WTC11 (cell line): ENCODE data around the gene IFIT5. TPM values are rescaled to one million over a fixed set of nuclear protein-coding genes. Genes with fewer than 3 reads are reported as not detected.

Experiments
- ATAC-seq: fragments of 200-7000 bp; cut with Tn5 transposase; 2 replicates; pipeline ENCODE4 v1.10.0; 2021; ENCODE audit warnings: mild to moderate bottlenecking, moderate library complexity
- CTCF ChIA-PET: fragments of 300-600 bp; sonication (Branson Sonifier 250); formaldehyde crosslinking; loops from one replicate; lab custom pipeline; 2021; ENCODE audit warnings: antibody characterized with exemption; lab: Charles Lee
- POLR2A ChIA-PET: fragments of 350-600 bp; sonication (Branson Sonifier 250); formaldehyde crosslinking; loops from one replicate; lab custom pipeline; 2021; ENCODE audit warnings: antibody characterized with exemption; lab: Charles Lee
- DNase-seq: peaks from one replicate; pipeline ENCODE4 v3.0.0; 2021; ENCODE audit warnings: low spot score
- H3K27ac Mint-ChIP-seq: 2 replicates; pipeline ENCODE4 v1.8.0; 2021; ENCODE audit warnings: mixed read lengths
- H3K27me3 Mint-ChIP-seq: 2 replicates; pipeline ENCODE4 v1.8.0; 2021; ENCODE audit warnings: low read depth, mild to moderate bottlenecking, moderate library complexity, mixed read lengths
- H3K36me3 Mint-ChIP-seq: 2 replicates; pipeline ENCODE4 v1.8.0; 2021; ENCODE audit warnings: mixed read lengths
- H3K4me1 Mint-ChIP-seq: 2 replicates; pipeline ENCODE4 v1.8.0; 2022; ENCODE audit warnings: mixed read lengths
- H3K4me3 Mint-ChIP-seq: 2 replicates; pipeline ENCODE4 v1.8.0; 2021; ENCODE audit warnings: mild to moderate bottlenecking, moderate library complexity, mixed read lengths
- H3K9me3 Mint-ChIP-seq: 2 replicates; pipeline ENCODE4 v1.8.0; 2021; ENCODE audit warnings: mixed read lengths
- ATF1 ChIP-seq: sonication (generic); formaldehyde crosslinking; IDR thresholded peaks from 2 replicates; pipeline ENCODE4 v1.8.1; 2023; ENCODE audit warnings: mild to moderate bottlenecking, moderate library complexity, missing genetic modification reagents
- ESRRA ChIP-seq: sonication (generic); formaldehyde crosslinking; IDR thresholded peaks from 2 replicates; pipeline ENCODE4 v1.8.1; 2022; ENCODE audit warnings: mild to moderate bottlenecking, missing genetic modification reagents, borderline replicate concordance
- MYBL2 ChIP-seq: sonication (generic); formaldehyde crosslinking; IDR thresholded peaks from 2 replicates; pipeline ENCODE4 v1.8.1; 2023; ENCODE audit warnings: mild to moderate bottlenecking, moderate library complexity, missing genetic modification reagents
- NFATC4 ChIP-seq: fragments of 250-450 bp; sonication (Bioruptor Pico); IDR thresholded peaks from 2 replicates; pipeline ENCODE4 v1.9.0; 2021; ENCODE audit warnings: mild to moderate bottlenecking
- NR1H2 ChIP-seq: sonication (generic); formaldehyde crosslinking; IDR thresholded peaks from 2 replicates; pipeline ENCODE4 v1.9.0; 2021; ENCODE audit warnings: mild to moderate bottlenecking, moderate library complexity, missing genetic modification reagents
- RORB ChIP-seq: fragments of 250-450 bp; sonication (Bioruptor Pico); IDR thresholded peaks from 2 replicates; pipeline ENCODE4 v1.9.0; 2021; ENCODE audit warnings: mild to moderate bottlenecking
- SMAD3 ChIP-seq: sonication (generic); formaldehyde crosslinking; IDR thresholded peaks from 2 replicates; pipeline ENCODE4 v1.8.0; 2022; ENCODE audit warnings: missing genetic modification reagents, mild to moderate bottlenecking, borderline replicate concordance
- SMAD4 ChIP-seq: sonication (generic); formaldehyde crosslinking; IDR thresholded peaks from 2 replicates; pipeline ENCODE4 v1.8.0; 2022; ENCODE audit warnings: mild to moderate bottlenecking, missing genetic modification reagents
- TCF7 ChIP-seq: sonication (generic); formaldehyde crosslinking; IDR thresholded peaks from 2 replicates; pipeline ENCODE4 v1.8.0; 2022; ENCODE audit warnings: mild to moderate bottlenecking, low read depth, missing genetic modification reagents, moderate library complexity
- ZBTB21 ChIP-seq: sonication (generic); formaldehyde crosslinking; IDR thresholded peaks from 2 replicates; pipeline ENCODE4 v1.8.1; 2023; ENCODE audit warnings: mild to moderate bottlenecking, missing genetic modification reagents, borderline replicate concordance
- ZNF317 ChIP-seq: sonication (generic); formaldehyde crosslinking; IDR thresholded peaks from 2 replicates; pipeline ENCODE4 v1.8.1; 2023; ENCODE audit warnings: low read depth, mild to moderate bottlenecking, moderate library complexity, missing genetic modification reagents, borderline replicate concordance
- ZNF423 ChIP-seq: fragments of 250-450 bp; sonication (Bioruptor Pico); IDR thresholded peaks from 2 replicates; pipeline ENCODE4 v2.1.2; 2022; ENCODE audit warnings: mild to moderate bottlenecking, moderate library complexity
- total RNA-seq: library from RNA; stranded (reverse); gene quantifications from 3 replicates; pipeline ENCODE4 v1.2.3, GENCODE V29; 2021
- TF ChIP-seq, protein P1 (sequence below): sonication (generic); formaldehyde crosslinking; IDR thresholded peaks from 2 replicates; pipeline ENCODE4 v1.8.1; 2022; ENCODE audit warnings: missing genetic modification reagents, borderline replicate concordance
- TF ChIP-seq, protein P2 (sequence below): sonication (generic); formaldehyde crosslinking; IDR thresholded peaks from 2 replicates; pipeline ENCODE4 v1.8.1; 2023; ENCODE audit warnings: mild to moderate bottlenecking, missing genetic modification reagents
- TF ChIP-seq, protein P3 (sequence below): sonication (generic); formaldehyde crosslinking; IDR thresholded peaks from 2 replicates; pipeline ENCODE4 v1.8.1; 2022; ENCODE audit warnings: low read depth, mild to moderate bottlenecking, moderate library complexity, missing genetic modification reagents, borderline replicate concordance
- TF ChIP-seq, protein P4 (sequence below): sonication (generic); formaldehyde crosslinking; IDR thresholded peaks from 2 replicates; pipeline ENCODE4 v1.8.0; 2022; ENCODE audit warnings: mild to moderate bottlenecking, missing genetic modification reagents
- TF ChIP-seq, protein P5 (sequence below): fragments of 250-450 bp; sonication (Bioruptor Pico); IDR thresholded peaks from 2 replicates; pipeline ENCODE4 v1.9.0; 2021; ENCODE audit warnings: mild to moderate bottlenecking
- TF ChIP-seq, protein P6 (sequence below): fragments of 250-450 bp; sonication (Bioruptor Pico); IDR thresholded peaks from 2 replicates; pipeline ENCODE4 v1.9.0; 2021; ENCODE audit warnings: mild to moderate bottlenecking
- TF ChIP-seq, protein P7 (sequence below): sonication (generic); formaldehyde crosslinking; IDR thresholded peaks from 2 replicates; pipeline ENCODE4 v1.8.0; 2022; ENCODE audit warnings: mild to moderate bottlenecking, missing genetic modification reagents
- TF ChIP-seq, protein P8 (sequence below): sonication (generic); formaldehyde crosslinking; IDR thresholded peaks from 2 replicates; pipeline ENCODE4 v1.8.1; 2022; ENCODE audit warnings: low read depth, missing genetic modification reagents, borderline replicate concordance
- TF ChIP-seq, protein P9 (sequence below): fragments of 200-600 bp; IDR thresholded peaks from 2 replicates; pipeline ENCODE4 v1.8.0; 2022; ENCODE audit warnings: antibody characterized with exemption

Gene IFIT5
- total RNA-seq, 1 experiment from 2014 or later = 2.0 TPM

DNA sequence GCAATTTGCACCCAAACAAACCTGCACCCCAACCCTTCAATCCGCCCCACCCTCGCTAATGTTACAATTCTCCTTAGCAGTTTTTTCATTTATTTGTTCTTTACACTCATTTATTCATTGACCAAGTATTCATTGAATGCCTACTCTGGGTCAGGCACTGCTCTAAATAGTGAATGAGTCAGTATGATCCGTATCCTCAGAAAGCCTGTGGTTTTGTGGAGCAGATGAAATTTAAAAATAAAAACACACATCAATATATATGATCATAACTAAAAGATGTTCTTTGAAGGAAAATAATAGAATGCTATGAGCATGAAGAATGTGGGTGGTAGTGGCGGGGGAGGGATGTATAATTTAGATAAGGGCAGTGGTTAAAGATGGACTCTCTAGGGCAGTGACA is 13.3 kb downstream of the IFIT5 start (continued):
- TF ChIP-seq, protein P1, sequence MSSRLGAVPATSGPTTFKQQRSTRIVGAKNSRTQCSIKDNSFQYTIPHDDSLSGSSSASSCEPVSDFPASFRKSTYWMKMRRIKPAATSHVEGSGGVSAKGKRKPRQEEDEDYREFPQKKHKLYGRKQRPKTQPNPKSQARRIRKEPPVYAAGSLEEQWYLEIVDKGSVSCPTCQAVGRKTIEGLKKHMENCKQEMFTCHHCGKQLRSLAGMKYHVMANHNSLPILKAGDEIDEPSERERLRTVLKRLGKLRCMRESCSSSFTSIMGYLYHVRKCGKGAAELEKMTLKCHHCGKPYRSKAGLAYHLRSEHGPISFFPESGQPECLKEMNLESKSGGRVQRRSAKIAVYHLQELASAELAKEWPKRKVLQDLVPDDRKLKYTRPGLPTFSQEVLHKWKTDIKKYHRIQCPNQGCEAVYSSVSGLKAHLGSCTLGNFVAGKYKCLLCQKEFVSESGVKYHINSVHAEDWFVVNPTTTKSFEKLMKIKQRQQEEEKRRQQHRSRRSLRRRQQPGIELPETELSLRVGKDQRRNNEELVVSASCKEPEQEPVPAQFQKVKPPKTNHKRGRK (CRISPR knock-in tag) = no peak
- TF ChIP-seq, protein P2, sequence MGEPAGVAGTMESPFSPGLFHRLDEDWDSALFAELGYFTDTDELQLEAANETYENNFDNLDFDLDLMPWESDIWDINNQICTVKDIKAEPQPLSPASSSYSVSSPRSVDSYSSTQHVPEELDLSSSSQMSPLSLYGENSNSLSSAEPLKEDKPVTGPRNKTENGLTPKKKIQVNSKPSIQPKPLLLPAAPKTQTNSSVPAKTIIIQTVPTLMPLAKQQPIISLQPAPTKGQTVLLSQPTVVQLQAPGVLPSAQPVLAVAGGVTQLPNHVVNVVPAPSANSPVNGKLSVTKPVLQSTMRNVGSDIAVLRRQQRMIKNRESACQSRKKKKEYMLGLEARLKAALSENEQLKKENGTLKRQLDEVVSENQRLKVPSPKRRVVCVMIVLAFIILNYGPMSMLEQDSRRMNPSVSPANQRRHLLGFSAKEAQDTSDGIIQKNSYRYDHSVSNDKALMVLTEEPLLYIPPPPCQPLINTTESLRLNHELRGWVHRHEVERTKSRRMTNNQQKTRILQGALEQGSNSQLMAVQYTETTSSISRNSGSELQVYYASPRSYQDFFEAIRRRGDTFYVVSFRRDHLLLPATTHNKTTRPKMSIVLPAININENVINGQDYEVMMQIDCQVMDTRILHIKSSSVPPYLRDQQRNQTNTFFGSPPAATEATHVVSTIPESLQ (CRISPR knock-in tag) = no peak
- TF ChIP-seq ZNF423 (CRISPR knock-in tag) = no peak
- no peak for TF ChIP-seq TCF7 (CRISPR knock-in tag)
- TF ChIP-seq ATF1 = no peak
- TF ChIP-seq, protein P3, sequence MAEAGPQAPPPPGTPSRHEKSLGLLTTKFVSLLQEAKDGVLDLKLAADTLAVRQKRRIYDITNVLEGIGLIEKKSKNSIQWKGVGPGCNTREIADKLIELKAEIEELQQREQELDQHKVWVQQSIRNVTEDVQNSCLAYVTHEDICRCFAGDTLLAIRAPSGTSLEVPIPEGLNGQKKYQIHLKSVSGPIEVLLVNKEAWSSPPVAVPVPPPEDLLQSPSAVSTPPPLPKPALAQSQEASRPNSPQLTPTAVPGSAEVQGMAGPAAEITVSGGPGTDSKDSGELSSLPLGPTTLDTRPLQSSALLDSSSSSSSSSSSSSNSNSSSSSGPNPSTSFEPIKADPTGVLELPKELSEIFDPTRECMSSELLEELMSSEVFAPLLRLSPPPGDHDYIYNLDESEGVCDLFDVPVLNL (CRISPR knock-in tag) = no peak
- no peak for TF ChIP-seq MYBL2 (CRISPR knock-in tag)
- TF ChIP-seq, protein P4, sequence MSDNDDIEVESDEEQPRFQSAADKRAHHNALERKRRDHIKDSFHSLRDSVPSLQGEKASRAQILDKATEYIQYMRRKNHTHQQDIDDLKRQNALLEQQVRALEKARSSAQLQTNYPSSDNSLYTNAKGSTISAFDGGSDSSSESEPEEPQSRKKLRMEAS (CRISPR knock-in tag) = no peak
- TF ChIP-seq, all 79 proteins: peak for 0

DNA sequence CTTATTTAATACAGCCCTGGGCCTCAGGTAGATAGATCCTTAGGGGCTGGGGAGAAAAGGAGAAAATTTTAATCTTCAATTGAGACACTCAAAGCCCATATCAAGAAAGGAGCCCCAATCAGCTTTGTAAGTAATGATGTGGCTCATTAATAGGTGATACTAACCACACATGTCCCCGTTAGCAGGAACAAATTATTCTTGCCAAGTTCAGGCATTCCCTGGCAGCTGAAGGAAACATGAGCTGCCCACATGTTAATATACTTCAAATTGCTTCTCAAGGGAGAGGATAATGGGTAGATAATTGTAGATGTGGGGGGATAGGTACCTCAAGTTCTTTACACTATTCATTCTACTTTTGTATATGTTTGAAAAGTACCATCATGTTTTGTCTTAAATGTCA is 14.5 kb downstream of the IFIT5 start:
- H3K9me3 Mint-ChIP-seq = no peaks in the 10 kb centered on the region
- ATAC-seq (no peak), DNase-seq (no peak)
- POLR2A ChIA-PET = no interaction called here
- peaks cover 55% of the 10 kb centered on the region for H3K4me1 Mint-ChIP-seq
- H3K27ac Mint-ChIP-seq = no peak overlapping the region; the same call in 1 of the 2 replicates
- peaks cover 4% of the 10 kb centered on the region; the same call in 1 of the 2 replicates for H3K36me3 Mint-ChIP-seq
- CTCF ChIA-PET = interaction anchor here (0.7 to 5.2 kb wide), 4 partner anchors 107 to 181 kb away, joined by 3 to 28 read pairs (median 4); partner anchors contain the start of gene SLC16A12
- no peak overlapping the region for H3K4me3 Mint-ChIP-seq
- no peaks in the 10 kb centered on the region for H3K27me3 Mint-ChIP-seq
- TF ChIP-seq, protein P5, sequence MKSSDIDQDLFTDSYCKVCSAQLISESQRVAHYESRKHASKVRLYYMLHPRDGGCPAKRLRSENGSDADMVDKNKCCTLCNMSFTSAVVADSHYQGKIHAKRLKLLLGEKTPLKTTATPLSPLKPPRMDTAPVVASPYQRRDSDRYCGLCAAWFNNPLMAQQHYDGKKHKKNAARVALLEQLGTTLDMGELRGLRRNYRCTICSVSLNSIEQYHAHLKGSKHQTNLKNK = no peak
- no peak for TF ChIP-seq ESRRA (CRISPR knock-in tag)
- TF ChIP-seq NFATC4 (CRISPR knock-in tag) = no peak
- TF ChIP-seq TCF7 (CRISPR knock-in tag) = no peak
- TF ChIP-seq, protein P6, sequence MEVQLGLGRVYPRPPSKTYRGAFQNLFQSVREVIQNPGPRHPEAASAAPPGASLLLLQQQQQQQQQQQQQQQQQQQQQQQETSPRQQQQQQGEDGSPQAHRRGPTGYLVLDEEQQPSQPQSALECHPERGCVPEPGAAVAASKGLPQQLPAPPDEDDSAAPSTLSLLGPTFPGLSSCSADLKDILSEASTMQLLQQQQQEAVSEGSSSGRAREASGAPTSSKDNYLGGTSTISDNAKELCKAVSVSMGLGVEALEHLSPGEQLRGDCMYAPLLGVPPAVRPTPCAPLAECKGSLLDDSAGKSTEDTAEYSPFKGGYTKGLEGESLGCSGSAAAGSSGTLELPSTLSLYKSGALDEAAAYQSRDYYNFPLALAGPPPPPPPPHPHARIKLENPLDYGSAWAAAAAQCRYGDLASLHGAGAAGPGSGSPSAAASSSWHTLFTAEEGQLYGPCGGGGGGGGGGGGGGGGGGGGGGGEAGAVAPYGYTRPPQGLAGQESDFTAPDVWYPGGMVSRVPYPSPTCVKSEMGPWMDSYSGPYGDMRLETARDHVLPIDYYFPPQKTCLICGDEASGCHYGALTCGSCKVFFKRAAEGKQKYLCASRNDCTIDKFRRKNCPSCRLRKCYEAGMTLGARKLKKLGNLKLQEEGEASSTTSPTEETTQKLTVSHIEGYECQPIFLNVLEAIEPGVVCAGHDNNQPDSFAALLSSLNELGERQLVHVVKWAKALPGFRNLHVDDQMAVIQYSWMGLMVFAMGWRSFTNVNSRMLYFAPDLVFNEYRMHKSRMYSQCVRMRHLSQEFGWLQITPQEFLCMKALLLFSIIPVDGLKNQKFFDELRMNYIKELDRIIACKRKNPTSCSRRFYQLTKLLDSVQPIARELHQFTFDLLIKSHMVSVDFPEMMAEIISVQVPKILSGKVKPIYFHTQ (CRISPR knock-in tag) = no peak
- TF ChIP-seq, protein P7, sequence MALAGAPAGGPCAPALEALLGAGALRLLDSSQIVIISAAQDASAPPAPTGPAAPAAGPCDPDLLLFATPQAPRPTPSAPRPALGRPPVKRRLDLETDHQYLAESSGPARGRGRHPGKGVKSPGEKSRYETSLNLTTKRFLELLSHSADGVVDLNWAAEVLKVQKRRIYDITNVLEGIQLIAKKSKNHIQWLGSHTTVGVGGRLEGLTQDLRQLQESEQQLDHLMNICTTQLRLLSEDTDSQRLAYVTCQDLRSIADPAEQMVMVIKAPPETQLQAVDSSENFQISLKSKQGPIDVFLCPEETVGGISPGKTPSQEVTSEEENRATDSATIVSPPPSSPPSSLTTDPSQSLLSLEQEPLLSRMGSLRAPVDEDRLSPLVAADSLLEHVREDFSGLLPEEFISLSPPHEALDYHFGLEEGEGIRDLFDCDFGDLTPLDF = no peak
- TF ChIP-seq ZBTB21 = no peak
- no peak for TF ChIP-seq SMAD3 (CRISPR knock-in tag)
- no peak for TF ChIP-seq RORB (CRISPR knock-in tag)
- no peak for TF ChIP-seq ZNF317 (CRISPR knock-in tag)
- no peak for TF ChIP-seq NR1H2 (CRISPR knock-in tag)
- TF ChIP-seq, protein P8, sequence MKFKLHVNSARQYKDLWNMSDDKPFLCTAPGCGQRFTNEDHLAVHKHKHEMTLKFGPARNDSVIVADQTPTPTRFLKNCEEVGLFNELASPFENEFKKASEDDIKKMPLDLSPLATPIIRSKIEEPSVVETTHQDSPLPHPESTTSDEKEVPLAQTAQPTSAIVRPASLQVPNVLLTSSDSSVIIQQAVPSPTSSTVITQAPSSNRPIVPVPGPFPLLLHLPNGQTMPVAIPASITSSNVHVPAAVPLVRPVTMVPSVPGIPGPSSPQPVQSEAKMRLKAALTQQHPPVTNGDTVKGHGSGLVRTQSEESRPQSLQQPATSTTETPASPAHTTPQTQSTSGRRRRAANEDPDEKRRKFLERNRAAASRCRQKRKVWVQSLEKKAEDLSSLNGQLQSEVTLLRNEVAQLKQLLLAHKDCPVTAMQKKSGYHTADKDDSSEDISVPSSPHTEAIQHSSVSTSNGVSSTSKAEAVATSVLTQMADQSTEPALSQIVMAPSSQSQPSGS = no peak
- TF ChIP-seq, protein P9, sequence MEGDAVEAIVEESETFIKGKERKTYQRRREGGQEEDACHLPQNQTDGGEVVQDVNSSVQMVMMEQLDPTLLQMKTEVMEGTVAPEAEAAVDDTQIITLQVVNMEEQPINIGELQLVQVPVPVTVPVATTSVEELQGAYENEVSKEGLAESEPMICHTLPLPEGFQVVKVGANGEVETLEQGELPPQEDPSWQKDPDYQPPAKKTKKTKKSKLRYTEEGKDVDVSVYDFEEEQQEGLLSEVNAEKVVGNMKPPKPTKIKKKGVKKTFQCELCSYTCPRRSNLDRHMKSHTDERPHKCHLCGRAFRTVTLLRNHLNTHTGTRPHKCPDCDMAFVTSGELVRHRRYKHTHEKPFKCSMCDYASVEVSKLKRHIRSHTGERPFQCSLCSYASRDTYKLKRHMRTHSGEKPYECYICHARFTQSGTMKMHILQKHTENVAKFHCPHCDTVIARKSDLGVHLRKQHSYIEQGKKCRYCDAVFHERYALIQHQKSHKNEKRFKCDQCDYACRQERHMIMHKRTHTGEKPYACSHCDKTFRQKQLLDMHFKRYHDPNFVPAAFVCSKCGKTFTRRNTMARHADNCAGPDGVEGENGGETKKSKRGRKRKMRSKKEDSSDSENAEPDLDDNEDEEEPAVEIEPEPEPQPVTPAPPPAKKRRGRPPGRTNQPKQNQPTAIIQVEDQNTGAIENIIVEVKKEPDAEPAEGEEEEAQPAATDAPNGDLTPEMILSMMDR = no peak
- no peak for TF ChIP-seq SMAD4 (CRISPR knock-in tag)
